ENCODE data around the gene OR6N2.

OR6N2 gene

GRCh38 chr1:158800526-158800925, 19.5 kb upstream of the OR6N2 start:
- Histone ChIP-seq H3F3A (ENCODE audit: control insufficient read depth, insufficient read depth) (no peaks in the 10 kb centered on the region), H3K36me3 (ENCODE audit: control insufficient read depth, low read length) (no peaks in the 10 kb centered on the region), H3K27me3 (ENCODE audit: control insufficient read depth, low read length) (peaks cover 10% of the 10 kb centered on the region), H3K4me3 (ENCODE audit: low read length) (no peak overlapping the region), H3K9me3 (ENCODE audit: control insufficient read depth, insufficient read depth, low read length) (no peaks in the 10 kb centered on the region), H3K9me2 (replicated peaks; ENCODE audit: control insufficient read depth, low read length) (no peaks in the 10 kb centered on the region), H3K27ac (ENCODE audit: low read depth, low read length) (no peak overlapping the region), H3K4me1 (ENCODE audit: control insufficient read depth, low read length) (no peaks in the 10 kb centered on the region), H3K4me2 (ENCODE audit: low read length) (no peak overlapping the region), H3K79me2 (ENCODE audit: control insufficient read depth, low read length) (no peaks in the 10 kb centered on the region), H4K20me1 (ENCODE audit: control insufficient read depth, insufficient read depth, low read depth, low read length) (no peaks in the 10 kb centered on the region)
- TF ChIP-seq, protein P1, sequence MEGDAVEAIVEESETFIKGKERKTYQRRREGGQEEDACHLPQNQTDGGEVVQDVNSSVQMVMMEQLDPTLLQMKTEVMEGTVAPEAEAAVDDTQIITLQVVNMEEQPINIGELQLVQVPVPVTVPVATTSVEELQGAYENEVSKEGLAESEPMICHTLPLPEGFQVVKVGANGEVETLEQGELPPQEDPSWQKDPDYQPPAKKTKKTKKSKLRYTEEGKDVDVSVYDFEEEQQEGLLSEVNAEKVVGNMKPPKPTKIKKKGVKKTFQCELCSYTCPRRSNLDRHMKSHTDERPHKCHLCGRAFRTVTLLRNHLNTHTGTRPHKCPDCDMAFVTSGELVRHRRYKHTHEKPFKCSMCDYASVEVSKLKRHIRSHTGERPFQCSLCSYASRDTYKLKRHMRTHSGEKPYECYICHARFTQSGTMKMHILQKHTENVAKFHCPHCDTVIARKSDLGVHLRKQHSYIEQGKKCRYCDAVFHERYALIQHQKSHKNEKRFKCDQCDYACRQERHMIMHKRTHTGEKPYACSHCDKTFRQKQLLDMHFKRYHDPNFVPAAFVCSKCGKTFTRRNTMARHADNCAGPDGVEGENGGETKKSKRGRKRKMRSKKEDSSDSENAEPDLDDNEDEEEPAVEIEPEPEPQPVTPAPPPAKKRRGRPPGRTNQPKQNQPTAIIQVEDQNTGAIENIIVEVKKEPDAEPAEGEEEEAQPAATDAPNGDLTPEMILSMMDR (IDR thresholded peaks at IDR 0.05; ENCODE audit: low read depth, low read length, poor library complexity, severe bottlenecking) = no peak
- TF ChIP-seq EZH2phosphoT487 (IDR thresholded peaks at IDR 0.05; ENCODE audit: borderline replicate concordance, low read length) = no peak

DNA sequence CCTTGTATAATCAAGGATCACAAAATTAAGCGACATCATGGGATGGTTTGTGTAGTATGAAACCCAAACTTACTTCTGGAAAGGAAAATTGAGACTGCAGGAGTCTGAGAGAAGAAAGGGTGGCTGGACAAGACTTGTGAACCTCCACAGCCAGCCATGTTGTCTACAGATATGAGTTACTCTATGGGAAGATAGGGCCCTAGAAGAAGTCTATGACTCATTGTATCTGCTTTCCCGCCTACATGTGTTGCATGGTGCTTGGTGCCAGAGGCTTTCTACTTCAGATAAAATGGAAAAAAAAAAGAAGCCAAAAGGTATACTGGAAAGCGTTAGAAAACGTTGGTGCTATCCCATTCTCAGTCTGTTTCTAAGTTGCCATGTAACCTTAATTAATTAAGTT, 18.7 kb upstream of the OR6N2 start:
- TF ChIP-seq EZH2phosphoT487 (IDR thresholded peaks at IDR 0.05; ENCODE audit: borderline replicate concordance, low read length) = no peak
- TF ChIP-seq, protein P1 (IDR thresholded peaks at IDR 0.05; ENCODE audit: low read depth, low read length, poor library complexity, severe bottlenecking) = no peak
- Histone ChIP-seq H3K4me1 (ENCODE audit: control insufficient read depth, low read length) (no peaks in the 10 kb centered on the region), H3K4me3 (ENCODE audit: low read length) (no peak overlapping the region), H3K9me2 (replicated peaks; ENCODE audit: control insufficient read depth, low read length) (no peaks in the 10 kb centered on the region), H3K36me3 (ENCODE audit: control insufficient read depth, low read length) (no peaks in the 10 kb centered on the region), H3F3A (ENCODE audit: control insufficient read depth, insufficient read depth) (no peaks in the 10 kb centered on the region), H3K79me2 (ENCODE audit: control insufficient read depth, low read length) (no peaks in the 10 kb centered on the region), H3K27ac (ENCODE audit: low read depth, low read length) (no peak overlapping the region), H3K9me3 (ENCODE audit: control insufficient read depth, insufficient read depth, low read length) (no peaks in the 10 kb centered on the region), H3K4me2 (ENCODE audit: low read length) (no peak overlapping the region), H4K20me1 (ENCODE audit: control insufficient read depth, insufficient read depth, low read depth, low read length) (no peaks in the 10 kb centered on the region), H3K27me3 (ENCODE audit: control insufficient read depth, low read length) (peaks cover 10% of the 10 kb centered on the region)

- Histone ChIP-seq H3K27ac (ENCODE audit: low read depth, low read length) (no peak overlapping the region), H3K27me3 (ENCODE audit: control insufficient read depth, low read length) (peaks cover 4% of the 10 kb centered on the region; the same call in 1 of the 2 replicates), H3K79me2 (ENCODE audit: control insufficient read depth, low read length) (no peaks in the 10 kb centered on the region), H3K9me3 (ENCODE audit: control insufficient read depth, insufficient read depth, low read length) (no peaks in the 10 kb centered on the region), H3F3A (ENCODE audit: control insufficient read depth, insufficient read depth) (no peaks in the 10 kb centered on the region), H3K9me2 (replicated peaks; ENCODE audit: control insufficient read depth, low read length) (no peaks in the 10 kb centered on the region), H3K4me2 (ENCODE audit: low read length) (no peak overlapping the region), H3K4me3 (ENCODE audit: low read length) (no peak overlapping the region), H3K36me3 (ENCODE audit: control insufficient read depth, low read length) (no peaks in the 10 kb centered on the region), H4K20me1 (ENCODE audit: control insufficient read depth, insufficient read depth, low read depth, low read length) (no peaks in the 10 kb centered on the region), H3K4me1 (ENCODE audit: control insufficient read depth, low read length) (no peaks in the 10 kb centered on the region)
- TF ChIP-seq, protein P1 (IDR thresholded peaks at IDR 0.05; ENCODE audit: low read depth, low read length, poor library complexity, severe bottlenecking) = no peak
- TF ChIP-seq EZH2phosphoT487 (IDR thresholded peaks at IDR 0.05; ENCODE audit: borderline replicate concordance, low read length) = no peak
These were observed 17.5 kb upstream of the OR6N2 start for GRCh38 chr1:158798531-158798930.

DNA sequence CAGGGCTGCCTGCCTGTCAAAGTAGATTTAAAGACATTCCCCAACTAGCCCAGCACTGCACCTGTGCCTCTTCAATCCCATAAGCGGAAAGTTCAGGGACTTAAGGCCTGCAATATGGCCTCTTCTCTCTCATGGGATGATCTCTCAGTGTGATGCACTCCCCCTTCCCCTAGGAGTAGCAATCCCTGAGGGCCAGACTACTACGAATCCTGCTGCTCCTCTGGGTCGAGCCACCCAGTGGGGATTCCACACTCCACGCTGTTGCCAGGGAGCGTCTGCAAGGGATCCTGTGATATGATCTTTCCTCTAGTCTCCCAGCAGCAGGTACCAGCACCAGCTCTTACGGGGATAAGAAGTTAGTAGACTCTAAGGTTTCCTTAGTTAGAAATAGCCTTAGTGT, 13.2 kb upstream of the OR6N2 start:
- Histone ChIP-seq H3K27me3 (ENCODE audit: control insufficient read depth, low read length) (no peaks in the 10 kb centered on the region), H3F3A (ENCODE audit: control insufficient read depth, insufficient read depth) (no peaks in the 10 kb centered on the region)

More for the DNA sequence above, 13.2 kb upstream of the OR6N2 start:
- TF ChIP-seq, protein P1 (IDR thresholded peaks at IDR 0.05; ENCODE audit: low read depth, low read length, poor library complexity, severe bottlenecking) = no peak
- no peaks in the 10 kb centered on the region for H3K36me3 ChIP-seq (ENCODE audit: control insufficient read depth, low read length)
- H3K4me2 ChIP-seq (ENCODE audit: low read length) = no peak overlapping the region
- no peak overlapping the region for H3K27ac ChIP-seq (ENCODE audit: low read depth, low read length)
- H4K20me1 ChIP-seq (ENCODE audit: control insufficient read depth, insufficient read depth, low read depth, low read length) = no peaks in the 10 kb centered on the region
- no peaks in the 10 kb centered on the region for H3K9me3 ChIP-seq (ENCODE audit: control insufficient read depth, insufficient read depth, low read length)
- no peaks in the 10 kb centered on the region for H3K79me2 ChIP-seq (ENCODE audit: control insufficient read depth, low read length)
- no peaks in the 10 kb centered on the region for H3K4me1 ChIP-seq (ENCODE audit: control insufficient read depth, low read length)
- H3K4me3 ChIP-seq (ENCODE audit: low read length) = no peak overlapping the region
- H3K9me2 ChIP-seq (replicated peaks; ENCODE audit: control insufficient read depth, low read length) = no peaks in the 10 kb centered on the region

All from DOHH2 (cell line).